Neuronal stem cell (in vitro differentiated cells): ENCODE data around the gene TEX9.

ENCODE experiments used
- DNase-seq: peaks from one replicate; pipeline ENCODE4 v3.0.0-alpha.2; 2013; ENCODE audit warnings: low spot score
- H2AFZ ChIP-seq: one replicate; pipeline ENCODE4 v1.6.1; 2013; ENCODE audit warnings: mild to moderate bottlenecking, low read length, inconsistent platforms
- H2AK5ac ChIP-seq: 2 replicates; pipeline ENCODE4 v1.6.1; 2013; ENCODE audit warnings: low read depth, mild to moderate bottlenecking, inconsistent platforms, low read length, moderate library complexity, mixed read lengths
- H2BK120ac ChIP-seq: 2 replicates; pipeline ENCODE4 v1.6.1; 2013; ENCODE audit warnings: low read depth, mild to moderate bottlenecking, inconsistent platforms, low read length, moderate library complexity, mixed read lengths
- H2BK12ac ChIP-seq: one replicate; pipeline ENCODE4 v1.6.1; 2013; ENCODE audit warnings: low read length, inconsistent platforms
- H2BK15ac ChIP-seq: 2 replicates; pipeline ENCODE4 v1.6.1; 2013; ENCODE audit warnings: mild to moderate bottlenecking, low read length, inconsistent platforms, mixed read lengths
- H2BK5ac ChIP-seq: one replicate; pipeline ENCODE4 v1.6.1; 2013; ENCODE audit warnings: inconsistent platforms, mild to moderate bottlenecking, low read length, moderate library complexity
- H3K14ac ChIP-seq: one replicate; pipeline ENCODE4 v1.6.1; 2013; ENCODE audit warnings: low read length, inconsistent platforms
- H3K18ac ChIP-seq: 2 replicates; pipeline ENCODE4 v1.6.1; 2013; ENCODE audit warnings: low read length, inconsistent platforms
- H3K23ac ChIP-seq: 2 replicates; pipeline ENCODE4 v1.6.1; 2013; ENCODE audit warnings: low read depth, mild to moderate bottlenecking, mixed read lengths, low read length, inconsistent platforms; ENCODE audit not compliant: poor library complexity
- H3K27ac ChIP-seq: replicated peaks from 3 replicates; pipeline ENCODE4 v1.5.1; 2013; ENCODE audit warnings: low read length, inconsistent platforms
- H3K27me3 ChIP-seq, 3 experiments: 2 replicates each; pipeline ENCODE4 v1.6.1; 2013; ENCODE audit warnings: low read length in 3 of 3, mild to moderate bottlenecking in 2 of 3, inconsistent platforms in 1 of 3, low read depth in 1 of 3, mixed read lengths in 1 of 3, moderate library complexity in 1 of 3; ENCODE audit not compliant: control insufficient read depth in 3 of 3, insufficient read depth in 3 of 3
- H3K36me3 ChIP-seq, 2 donors: replicated peaks in 1 of 2; 2 replicates each; pipeline ENCODE4 v1.6.1; 2013; ENCODE audit warnings: low read length in 2 of 2; ENCODE audit not compliant: control insufficient read depth in 2 of 2, insufficient read depth in 2 of 2
- H3K4ac ChIP-seq: 2 replicates; pipeline ENCODE4 v1.6.1; 2013; ENCODE audit warnings: inconsistent platforms, mild to moderate bottlenecking, low read length, moderate library complexity
- H3K4me1 ChIP-seq, 2 donors: 1 replicate in 1 of 2; 2 replicates in 1 of 2; pipeline ENCODE4 v1.6.1; 2013; ENCODE audit warnings: low read length in 2 of 2, low read depth in 1 of 2; ENCODE audit not compliant: control insufficient read depth in 2 of 2, insufficient read depth in 1 of 2
- H3K4me2 ChIP-seq: one replicate; pipeline ENCODE4 v1.6.1; 2013; ENCODE audit warnings: mild to moderate bottlenecking, low read length, inconsistent platforms; ENCODE audit not compliant: insufficient read depth, poor library complexity, severe bottlenecking
- H3K4me3 ChIP-seq, 2 donors: 2 replicates each; pipeline ENCODE4 v1.5.1; 2013; ENCODE audit warnings: low read length in 2 of 2, mild to moderate bottlenecking in 2 of 2, inconsistent platforms in 1 of 2, moderate library complexity in 1 of 2
- H3K79me1 ChIP-seq: one replicate; pipeline ENCODE4 v1.6.1; 2013; ENCODE audit warnings: low read depth, mild to moderate bottlenecking, inconsistent platforms, low read length, moderate library complexity
- H3K9ac ChIP-seq: one replicate; pipeline ENCODE4 v1.6.1; 2013; ENCODE audit warnings: mild to moderate bottlenecking, low read depth, low read length, inconsistent platforms; ENCODE audit not compliant: poor library complexity
- H3K9me3 ChIP-seq, 2 donors: replicated peaks in 1 of 2; 2 replicates each; pipeline versions ENCODE3 to v1.6.1; 2013; ENCODE audit warnings: low read length in 2 of 2, mild to moderate bottlenecking in 2 of 2, inconsistent platforms in 1 of 2, low read depth in 1 of 2, mixed read lengths in 1 of 2, moderate library complexity in 1 of 2; ENCODE audit not compliant: control insufficient read depth in 2 of 2, insufficient read depth in 1 of 2
- H4K8ac ChIP-seq: one replicate; pipeline ENCODE4 v1.6.1; 2013; ENCODE audit warnings: low read depth, mild to moderate bottlenecking, inconsistent platforms, low read length, moderate library complexity
- H4K91ac ChIP-seq: one replicate; pipeline ENCODE4 v1.6.1; 2013; ENCODE audit warnings: low read length, low read depth, mild to moderate bottlenecking, inconsistent platforms; ENCODE audit not compliant: poor library complexity
- WGBS, 2 donors: extraction: QIAGEN DNeasy Blood & Tissue Kit; methylation state at CpG; one replicate each; pipeline ENCODE4 v1.1.7; 2013; ENCODE audit warnings: missing lambda C conversion rate in 2 of 2, mixed read lengths in 1 of 2; ENCODE audit not compliant: insufficient read length in 2 of 2, insufficient replicate concordance in 1 of 2; ENCODE audit errors: extremely low coverage in 2 of 2; 5-methylcytosine and 5-hydroxymethylcytosine counted together

The TEX9 gene

DNA sequence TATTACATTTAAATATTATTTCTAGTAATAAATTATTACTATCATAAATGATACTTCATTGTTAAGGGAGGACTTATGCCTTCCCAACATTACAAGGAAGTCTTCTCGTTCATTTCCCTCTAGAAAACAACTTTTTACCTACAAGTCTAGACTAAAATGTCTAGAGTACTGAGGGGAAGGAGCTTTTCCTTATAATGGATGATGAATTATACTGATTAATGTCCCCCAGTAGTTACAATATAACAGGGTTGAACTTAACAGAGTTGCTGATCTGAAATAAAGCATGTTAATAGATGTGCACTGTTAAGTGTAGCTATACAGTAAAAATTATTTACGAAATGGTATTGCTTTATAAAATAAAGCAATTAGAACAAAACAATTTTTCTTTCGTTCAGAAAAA, 102.4 kb downstream of the TEX9 start:
- H3K9me3 ChIP-seq = no peaks in the 10 kb centered on the region
- H3K36me3 ChIP-seq = no peaks in the 10 kb centered on the region
- no CpG with 5 or more reads among the region's 3 CpGs for WGBS, 2 donors
- H3K79me1 ChIP-seq = no peaks in the 10 kb centered on the region
- H3K18ac ChIP-seq = no peak overlapping the region
- no peak overlapping the region for H2BK120ac ChIP-seq
- no peak for DNase-seq
- H3K4ac ChIP-seq = no peak overlapping the region
- H4K8ac ChIP-seq = no peak overlapping the region
- no peak overlapping the region for H3K27ac ChIP-seq
- H2AFZ ChIP-seq = no peak overlapping the region
- no peak overlapping the region for H3K4me3 ChIP-seq
- no peak overlapping the region for H3K14ac ChIP-seq
- H2BK12ac ChIP-seq = no peak overlapping the region
- H3K4me1 ChIP-seq = peaks cover 0 to 5% of the 10 kb centered on the region in 2 donors
- peaks cover 0 to 2% (median 0%) of the 10 kb centered on the region in 3 experiments for H3K27me3 ChIP-seq
- no peak overlapping the region for H3K4me2 ChIP-seq
- no peak overlapping the region for H3K23ac ChIP-seq
- H4K91ac ChIP-seq = no peak overlapping the region
- H2BK15ac ChIP-seq = no peak overlapping the region
- no peak overlapping the region for H2BK5ac ChIP-seq
- H3K9ac ChIP-seq = no peak overlapping the region
- no peak overlapping the region for H2AK5ac ChIP-seq

- no peak overlapping the region for H4K91ac ChIP-seq
- H3K18ac ChIP-seq = no peak overlapping the region
- H3K4ac ChIP-seq = no peak overlapping the region
- WGBS, 2 donors = no CpG with 5 or more reads among the region's 2 CpGs
- no peak overlapping the region for H2BK15ac ChIP-seq
- no peak overlapping the region for H3K14ac ChIP-seq
- DNase-seq = no peak
- no peak overlapping the region for H3K27ac ChIP-seq
- no peak overlapping the region for H2AFZ ChIP-seq
- no peak overlapping the region for H2BK5ac ChIP-seq
- H3K9ac ChIP-seq = no peak overlapping the region
- H3K4me3 ChIP-seq = no peak overlapping the region
- H3K36me3 ChIP-seq = no peaks in the 10 kb centered on the region
- no peak overlapping the region for H3K23ac ChIP-seq
- H2BK120ac ChIP-seq = no peak overlapping the region
- no peak overlapping the region for H4K8ac ChIP-seq
- no peak overlapping the region for H2BK12ac ChIP-seq
- no peaks in the 10 kb centered on the region for H3K9me3 ChIP-seq
- peaks cover 0 to 6% of the 10 kb centered on the region in 2 donors for H3K4me1 ChIP-seq
- H3K79me1 ChIP-seq = no peaks in the 10 kb centered on the region
- H3K27me3 ChIP-seq = peaks cover 0 to 2% (median 0%) of the 10 kb centered on the region in 3 experiments
- H2AK5ac ChIP-seq = no peak overlapping the region
- H3K4me2 ChIP-seq = no peak overlapping the region
Measured at GRCh38 chr15:56468401-56468800, 103.2 kb downstream of the TEX9 start.

DNA sequence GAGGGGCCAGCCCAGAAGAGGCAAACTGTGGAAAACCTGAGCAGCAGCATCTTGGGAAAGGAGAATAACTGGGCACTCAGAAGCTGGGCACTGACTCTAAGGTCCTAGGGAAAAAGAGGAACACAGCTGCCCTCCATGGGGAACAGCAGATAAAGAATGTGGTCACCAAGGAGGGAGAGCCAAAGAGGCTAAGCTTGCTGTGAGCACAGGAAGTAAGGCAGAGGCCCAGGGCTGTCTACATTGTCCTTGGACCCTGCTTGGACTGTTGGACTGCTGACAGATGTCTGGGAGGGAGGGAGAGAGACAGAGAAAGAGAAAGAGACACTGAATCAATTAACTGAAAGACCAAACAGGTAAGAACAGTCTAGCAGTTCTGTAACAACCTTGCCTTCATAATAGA, 104.3 kb downstream of the TEX9 start:
- Histone ChIP-seq H2BK12ac (no peak overlapping the region), H3K27ac (no peak overlapping the region), H3K9me3 (no peaks in the 10 kb centered on the region), H4K8ac (no peak overlapping the region), H2AFZ (peak overlapping the region; percentile 27), H2AK5ac (no peak overlapping the region), H3K14ac (no peak overlapping the region), H3K18ac (peak overlapping the region; percentile 45), H2BK15ac (no peak overlapping the region), H3K27me3 (no peaks in the 10 kb centered on the region), H3K4me3 (no peak overlapping the region), H3K4ac (no peak overlapping the region), H2BK120ac (no peak overlapping the region), H3K9ac (peak overlapping the region; percentile 9), H2BK5ac (no peak overlapping the region), H3K4me2 (no peak overlapping the region), H3K36me3 (no peaks in the 10 kb centered on the region), H3K23ac (no peak overlapping the region), H3K79me1 (no peaks in the 10 kb centered on the region), H3K4me1 (peaks cover 0 to 6% of the 10 kb centered on the region in 2 donors), H4K91ac (no peak overlapping the region)
- DNase-seq = no peak

GRCh38 chr15:56471440-56472069, 106.3 kb downstream of the TEX9 start:
- Histone ChIP-seq H3K9me3 (no peaks in the 10 kb centered on the region), H4K8ac (no peak overlapping the region), H3K4me2 (no peak overlapping the region), H2AFZ (no peak overlapping the region), H3K4me1 (peaks cover 0 to 6% of the 10 kb centered on the region in 2 donors), H2BK5ac (no peak overlapping the region), H3K23ac (no peak overlapping the region), H3K79me1 (no peaks in the 10 kb centered on the region), H2BK12ac (no peak overlapping the region), H3K4ac (no peak overlapping the region), H3K4me3 (no peak overlapping the region), H2AK5ac (no peak overlapping the region), H3K9ac (no peak overlapping the region), H3K36me3 (no peaks in the 10 kb centered on the region), H3K27ac (no peak overlapping the region), H4K91ac (no peak overlapping the region), H3K14ac (no peak overlapping the region), H2BK15ac (no peak overlapping the region), H3K18ac (no peak overlapping the region), H2BK120ac (no peak overlapping the region), H3K27me3 (no peaks in the 10 kb centered on the region)
- no CpG with 5 or more reads among the region's 5 CpGs for WGBS, 2 donors
- no peak for DNase-seq
